Upper lobe of left lung (tissue), 6 donors: Measurements from ENCODE around the gene NFE2L1. TPM values are rescaled to one million over a fixed set of nuclear protein-coding genes. Genes with fewer than 3 reads are reported as not detected.

Experiments
- ATAC-seq, 2 donors: fragments of 200-7000 bp; cut with Tn5 transposase; one replicate each; pipeline ENCODE4 v1.9.1; 2022; ENCODE audit warnings: mild to moderate bottlenecking in 2 of 2, moderate library complexity in 2 of 2; ENCODE audit not compliant: low FRiP score in 2 of 2
- DNase-seq, 2 donors: peaks; one replicate each; pipeline ENCODE4 v3.0.0-alpha.2; 2019 to 2020
- H3K27ac ChIP-seq, 4 donors: fragments of 200-600 bp; sonication (generic); one replicate each; pipeline ENCODE4 v1.5.1; 2016 to 2019
- H3K27me3 ChIP-seq, 4 donors: fragments of 200-600 bp; sonication (generic); one replicate each; pipeline ENCODE4 v1.5.1; 2017 to 2019
- H3K36me3 ChIP-seq, 4 donors: fragments of 200-600 bp; sonication (generic); one replicate each; pipeline ENCODE4 v1.5.1; 2016 to 2019
- H3K4me1 ChIP-seq, 4 donors: fragments of 200-600 bp; sonication (generic); one replicate each; pipeline ENCODE4 v1.5.1; 2018 to 2019
- H3K4me3 ChIP-seq, 4 donors: fragments of 200-600 bp; sonication (generic); one replicate each; pipeline ENCODE4 v1.5.1; 2017 to 2019; ENCODE audit warnings: mild to moderate bottlenecking in 2 of 4, moderate library complexity in 1 of 4
- H3K9me3 ChIP-seq, 4 donors: fragments of 200-600 bp; sonication (generic); one replicate each; pipeline ENCODE4 v1.5.1; 2018 to 2019
- EP300 ChIP-seq, 4 donors: sonication (generic); formaldehyde crosslinking; IDR thresholded peaks; one replicate each; pipeline ENCODE4 v1.5.1; 2017; ENCODE audit warnings: antibody characterized with exemption in 4 of 4, control low read depth in 2 of 4
- POLR2A ChIP-seq, 4 donors: fragments of 450-650 bp; IDR thresholded peaks; one replicate each; pipeline ENCODE4 v1.5.1; 2016 to 2017; ENCODE audit warnings: antibody characterized with exemption in 4 of 4, mild to moderate bottlenecking in 2 of 4
- POLR2AphosphoS5 ChIP-seq, 2 donors: sonication (generic); formaldehyde crosslinking; IDR thresholded peaks; one replicate each; pipeline ENCODE4 v1.5.1; 2017; ENCODE audit warnings: antibody characterized with exemption in 2 of 2
- WGBS, 2 donors: methylation state at CpG; one replicate each; pipeline ENCODE4 v1.1.5; 2017 to 2018; 5-methylcytosine and 5-hydroxymethylcytosine counted together
- small RNA-seq, 4 donors: library from RNA; depleted of rRNA; stranded (forward); fragments of <200 nt; gene quantifications; one replicate each; pipeline ENCODE3, GENCODE V24; 2016
- total RNA-seq, 6 donors: library from RNA; depleted of rRNA in 4 of 6; stranded (reverse); fragments of >200 nt in 4 of 6; gene quantifications; one replicate each; pipeline versions ENCODE4 v1.1.0 to v1.2.1, GENCODE V29; 2016 to 2021
- TF ChIP-seq, protein P1 (sequence below), 6 experiments: fragments of 450-650 bp in 4 of 6; fragments of 200-600 bp in 2 of 6; sonication (generic) in 2 of 6; IDR thresholded peaks; one replicate each; pipeline ENCODE4 v1.5.1; 2016 to 2019; ENCODE audit warnings: antibody characterized with exemption in 6 of 6
- donor health status: DM: no; HTN: no; CAD: no; lungs with moderate emphysema.
- donor health status: DM: no; HTN: yes; CAD: no; lungs with severe emphysema.

NFE2L1 gene
- total RNA-seq, 6 donors from 2014 or later, result 105 to 203 (median 148) TPM

DNA sequence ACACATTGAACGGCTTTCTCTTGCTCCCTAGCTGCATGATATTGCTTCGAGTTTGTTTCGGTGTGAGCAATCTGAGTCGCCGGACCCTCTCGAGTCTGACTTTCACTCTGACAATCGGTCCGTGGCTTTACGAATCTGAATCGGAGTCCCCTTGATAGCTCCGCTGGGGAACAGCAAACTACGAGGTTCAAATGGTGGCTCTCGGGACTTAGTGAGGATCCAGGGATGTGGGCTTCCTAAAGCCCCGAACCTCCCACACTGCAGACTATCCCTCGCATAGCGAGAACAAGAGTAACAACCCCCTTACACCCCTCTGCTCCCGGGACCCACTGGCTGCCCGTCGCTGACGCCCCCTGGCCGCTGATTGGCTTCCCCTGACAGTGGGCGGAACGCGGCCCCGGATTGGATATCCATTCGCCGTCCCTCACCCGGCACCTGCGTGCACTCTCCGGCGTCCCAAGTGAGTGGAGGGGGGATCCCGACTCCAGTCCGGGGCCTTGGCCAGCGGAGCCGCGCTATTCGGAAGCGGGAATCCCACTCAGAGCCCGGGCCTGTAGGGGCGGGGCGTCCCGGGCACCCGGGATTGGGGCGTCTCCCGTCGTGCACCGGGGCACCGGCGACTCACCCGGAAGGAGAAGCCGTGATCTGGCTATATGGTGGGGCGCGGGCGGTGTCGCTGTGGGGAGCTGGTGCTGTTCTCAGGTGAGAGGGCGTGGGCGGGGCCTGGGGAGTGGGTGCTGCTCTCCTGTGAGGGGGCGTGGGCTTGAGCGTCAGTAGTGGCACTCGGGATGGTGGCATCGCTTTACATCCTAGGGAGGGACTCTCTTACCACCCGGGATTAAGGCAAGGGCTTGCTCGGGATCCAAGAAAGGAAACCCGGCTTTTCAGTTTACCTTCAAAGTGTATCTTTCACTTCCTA, 59.2 kb downstream of the NFE2L1 start, which contains the start of gene SNX11:
TSS of gene SNX11 (plus strand) at position 630 of the 919 bp plus-strand sequence. CDS start 4,278 bp downstream, outside the sequence.
- Histone ChIP-seq H3K36me3 (no peaks in the 10 kb centered on the region), H3K27me3 (no peaks in the 10 kb centered on the region), H3K9me3 (no peaks in the 10 kb centered on the region), H3K4me3 (peak within 1 kb of the TSS; percentile 63 to 84 (median 72)), H3K27ac (peak within 1 kb of the TSS; percentile 89 to 98 (median 92)), H3K4me1 (peaks cover 22 to 35% (median 24%) of the 10 kb centered on the region in 4 donors)
- DNase-seq (peak; percentile 96 to 98), ATAC-seq (peak; percentile 97 to 98)
- no peak for TF ChIP-seq EP300 (IDR thresholded peaks at IDR 0.05)
- TF ChIP-seq POLR2AphosphoS5 (IDR thresholded peaks at IDR 0.05), result peak; percentile 70
- TF ChIP-seq, protein P1, sequence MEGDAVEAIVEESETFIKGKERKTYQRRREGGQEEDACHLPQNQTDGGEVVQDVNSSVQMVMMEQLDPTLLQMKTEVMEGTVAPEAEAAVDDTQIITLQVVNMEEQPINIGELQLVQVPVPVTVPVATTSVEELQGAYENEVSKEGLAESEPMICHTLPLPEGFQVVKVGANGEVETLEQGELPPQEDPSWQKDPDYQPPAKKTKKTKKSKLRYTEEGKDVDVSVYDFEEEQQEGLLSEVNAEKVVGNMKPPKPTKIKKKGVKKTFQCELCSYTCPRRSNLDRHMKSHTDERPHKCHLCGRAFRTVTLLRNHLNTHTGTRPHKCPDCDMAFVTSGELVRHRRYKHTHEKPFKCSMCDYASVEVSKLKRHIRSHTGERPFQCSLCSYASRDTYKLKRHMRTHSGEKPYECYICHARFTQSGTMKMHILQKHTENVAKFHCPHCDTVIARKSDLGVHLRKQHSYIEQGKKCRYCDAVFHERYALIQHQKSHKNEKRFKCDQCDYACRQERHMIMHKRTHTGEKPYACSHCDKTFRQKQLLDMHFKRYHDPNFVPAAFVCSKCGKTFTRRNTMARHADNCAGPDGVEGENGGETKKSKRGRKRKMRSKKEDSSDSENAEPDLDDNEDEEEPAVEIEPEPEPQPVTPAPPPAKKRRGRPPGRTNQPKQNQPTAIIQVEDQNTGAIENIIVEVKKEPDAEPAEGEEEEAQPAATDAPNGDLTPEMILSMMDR (IDR thresholded peaks at IDR 0.05), result peak in 2 of 6 experiments; percentile 16 to 39
- TF ChIP-seq POLR2A (IDR thresholded peaks at IDR 0.05), result peak; percentile 49 to 79 (median 60)
- 0 to 1% methylated on average over 6 to 56 of the region's 64 CpGs for WGBS, 2 donors

GRCh38 chr17:48110761-48111160, 62.6 kb downstream of the NFE2L1 start:
- Histone ChIP-seq H3K27ac (peak overlapping the region in 2 of 4 donors; percentile 10 to 25), H3K4me3 (no peak overlapping the region), H3K36me3 (peaks cover 0 to 27% (median 10%) of the 10 kb centered on the region in 4 donors), H3K27me3 (no peaks in the 10 kb centered on the region), H3K9me3 (no peaks in the 10 kb centered on the region), H3K4me1 (peaks cover 22 to 35% (median 26%) of the 10 kb centered on the region in 4 donors)
- WGBS, 2 donors, result 69 to 71% methylated on average over 9 of the region's 9 CpGs
- TF ChIP-seq POLR2AphosphoS5 (IDR thresholded peaks at IDR 0.05) (no peak), POLR2A (IDR thresholded peaks at IDR 0.05) (no peak), EP300 (IDR thresholded peaks at IDR 0.05) (no peak)
- TF ChIP-seq, protein P1 (IDR thresholded peaks at IDR 0.05), result no peak
- ATAC-seq (no peak), DNase-seq (no peak)

Small RNA genes within 50 kb of the gene (small RNA-seq; reads per million reads assigned to genes)
- gene AC004477.2, result 0 reads per million in 4 donors
- gene MIR152, result 56.3 to 109 (median 86.2) reads per million in 4 donors
- 0 to 0.20 (median 0) reads per million in 4 donors for gene RNU6-1201P

Other genes with a start within 250 kb of the NFE2L1 start
- 10 to 100 TPM; 10.7 to 44.0 (median 19.3) TPM for gene OSBPL7, start 226.6 kb upstream of the NFE2L1 start, total RNA-seq
- 10 to 100 TPM; 23.1 to 44.2 (median 28.6) TPM for gene MRPL10, start 216.8 kb upstream of the NFE2L1 start, total RNA-seq
- 10 to 100 TPM in 1 of 6 donors, 1 to 10 TPM in 4, under 1 TPM in 1; 0.49 to 23.5 (median 9.1) TPM for gene LRRC46, start 216.7 kb upstream of the NFE2L1 start, total RNA-seq
- gene SCRN2, start 207.1 kb upstream of the NFE2L1 start, total RNA-seq, result 10 to 100 TPM; 24.4 to 73.3 (median 34.8) TPM
- 1 to 10 TPM in 5 of 6 donors, under 1 TPM in 1; 0.76 to 6.4 (median 2.4) TPM for gene SP6, start 197.2 kb upstream of the NFE2L1 start, total RNA-seq
- 10 to 100 TPM in 3 of 6 donors, 1 to 10 TPM in 3; 7.6 to 19.4 (median 13.1) TPM for gene SP2, start 152.1 kb upstream of the NFE2L1 start, total RNA-seq
- gene PNPO, start 106.8 kb upstream of the NFE2L1 start, total RNA-seq, result 10 to 100 TPM; 16.2 to 40.2 (median 28.7) TPM
- 100 to 1,000 TPM in 1 of 6 donors, 10 to 100 TPM in 5; 34.2 to 105 (median 75.2) TPM for gene PRR15L, start 90.5 kb upstream of the NFE2L1 start, total RNA-seq
- 100 to 1,000 TPM in 5 of 6 donors, 10 to 100 TPM in 1; 76.6 to 661 (median 160) TPM for gene CDK5RAP3, start 77.2 kb upstream of the NFE2L1 start, total RNA-seq
- gene COPZ2, start 10.6 kb upstream of the NFE2L1 start, total RNA-seq, result 10 to 100 TPM in 4 of 6 donors, 1 to 10 TPM in 2; 5.2 to 33.5 (median 17.7) TPM
- gene CBX1, start 53.1 kb downstream of the NFE2L1 start, total RNA-seq, result 10 to 100 TPM; 12.6 to 38.8 (median 28.0) TPM
- gene SNX11, start 59.4 kb downstream of the NFE2L1 start, total RNA-seq, result 10 to 100 TPM; 19.5 to 27.2 (median 23.7) TPM